HUDEP-2 (cell line): ENCODE measurements around the gene NME7.
"Not testable (repeated sequence)": the region's sequence is repeated elsewhere in the genome, so short reads cannot be mapped to it uniquely, and the experiment has no call there.

Experiments used
- DNase-seq, 76 experiments: peaks; one replicate each; lab custom pipeline; 2025; ENCODE audit not compliant: unreplicated experiment in 76 of 76; lab: John Stamatoyannopoulos, UW

NME7 gene

GRCh38 chr1:169367686-169368405 is at the start of gene NME7, which contains the start of gene BLZF1:
TSS of gene NME7 (minus strand) at chr1:169367797. CDS start at chr1:169367710, 87 bp downstream.
TSS of gene BLZF1 (plus strand) at chr1:169368195. CDS start at chr1:169369523, 1,328 bp downstream.
- DNase-seq = peak; percentile 12 to 97 (median 91)

- no peak for DNase-seq
Observed at GRCh38 chr1:169414952-169415351, 47.4 kb upstream of the NME7 start.

GRCh38 chr1:169408340-169408739 is 40.7 kb upstream of the NME7 start:
- not testable (repeated sequence) for DNase-seq

GRCh38 chr1:169402578-169402977 is 35.0 kb upstream of the NME7 start:
- not testable (repeated sequence) for DNase-seq

GRCh38 chr1:169395955-169396354 is 28.4 kb upstream of the NME7 start:
- DNase-seq = no peak

GRCh38 chr1:169392406-169392805 is 24.8 kb upstream of the NME7 start:
- no peak for DNase-seq

- no peak for DNase-seq
Observed at GRCh38 chr1:169390303-169390702, 22.7 kb upstream of the NME7 start.

- DNase-seq = no peak
Observed at GRCh38 chr1:169387399-169387798, 19.8 kb upstream of the NME7 start.

- no peak for DNase-seq
Observed at GRCh38 chr1:169383449-169383848, 15.9 kb upstream of the NME7 start.

- no peak for DNase-seq
Observed at GRCh38 chr1:169381162-169381561, 13.6 kb upstream of the NME7 start.

GRCh38 chr1:169371404-169371803 is 3.8 kb upstream of the NME7 start:
- DNase-seq = peak in 16 of 76 experiments; percentile 0 to 43 (median 20)

- DNase-seq = peak in 12 of 76 experiments; percentile 4 to 34 (median 15)
Observed at GRCh38 chr1:169368406-169368769, 791 bp upstream of the NME7 start.

- DNase-seq = no peak
Observed at GRCh38 chr1:169367096-169367685, 406 bp downstream of the NME7 start.

- no peak for DNase-seq
Observed at GRCh38 chr1:169364948-169365347, 2.6 kb downstream of the NME7 start.

- DNase-seq = no peak
Observed at GRCh38 chr1:169363046-169363730, 4.4 kb downstream of the NME7 start.

- DNase-seq = no peak
Observed at GRCh38 chr1:169361281-169361680, 6.3 kb downstream of the NME7 start.

GRCh38 chr1:169360415-169360814 is 7.2 kb downstream of the NME7 start:
- DNase-seq = no peak

- peak in 27 of 76 experiments; percentile 5 to 57 (median 40) for DNase-seq
Observed at GRCh38 chr1:169348383-169349036, 19.1 kb downstream of the NME7 start.

GRCh38 chr1:169347688-169348382 is 19.8 kb downstream of the NME7 start:
- no peak for DNase-seq

GRCh38 chr1:169346036-169346589 is 21.5 kb downstream of the NME7 start:
- no peak for DNase-seq
